IPS-18c (cell line): ENCODE data around the gene IGFL2.
A peak's percentile ranks its signal among the peaks of the same experiment; 100 is the strongest.
"Not testable (repeated sequence)": the region's sequence is repeated elsewhere in the genome, so short reads cannot be mapped to it uniquely, and the experiment has no call there.

Source experiments
- H3K4me3 ChIP-seq: 2 replicates; pipeline ENCODE4 v1.7.0; 2013; ENCODE audit warnings: low read depth, mild to moderate bottlenecking, low read length, moderate library complexity; ENCODE audit not compliant: insufficient read depth
- H3K9me3 ChIP-seq: one replicate; pipeline ENCODE4 v1.6.1; 2013; ENCODE audit warnings: mild to moderate bottlenecking, low read length, moderate library complexity; ENCODE audit not compliant: control insufficient read depth, insufficient read depth

The IGFL2 gene

GRCh38 chr19:46147791-46148288 is at the start of gene IGFL2:
Gene IGFL2 (plus strand): TSS chr19:46148238. CDS start chr19:46148279, 41 bp downstream.
- H3K4me3 ChIP-seq: no peak within 1 kb of the TSS
- H3K9me3 ChIP-seq: no peaks in the 10 kb centered on the region

- H3K9me3 ChIP-seq: no peaks in the 10 kb centered on the region
- H3K4me3 ChIP-seq: no peak overlapping the region
Measured at GRCh38 chr19:46100344-46100743, 47.7 kb upstream of the IGFL2 start.

GRCh38 chr19:46101293-46101692 is 46.7 kb upstream of the IGFL2 start:
- peaks cover 5% of the 10 kb centered on the region for H3K9me3 ChIP-seq
- H3K4me3 ChIP-seq: no peak overlapping the region

- H3K9me3 ChIP-seq, H3K4me3 ChIP-seq: not testable (repeated sequence)
Measured at GRCh38 chr19:46102333-46102732, 45.7 kb upstream of the IGFL2 start.

GRCh38 chr19:46107371-46107770 is 40.7 kb upstream of the IGFL2 start:
- H3K4me3 ChIP-seq: no peak overlapping the region
- H3K9me3 ChIP-seq: peaks cover 5% of the 10 kb centered on the region

- Histone ChIP-seq H3K4me3 (no peak overlapping the region), H3K9me3 (peaks cover 5% of the 10 kb centered on the region)
Measured at GRCh38 chr19:46109876-46110275, 38.2 kb upstream of the IGFL2 start.

GRCh38 chr19:46111376-46111775 is 36.7 kb upstream of the IGFL2 start:
- H3K4me3 ChIP-seq: no peak overlapping the region
- no peaks in the 10 kb centered on the region for H3K9me3 ChIP-seq

GRCh38 chr19:46112527-46112926 is 35.5 kb upstream of the IGFL2 start:
- no peaks in the 10 kb centered on the region for H3K9me3 ChIP-seq
- H3K4me3 ChIP-seq: no peak overlapping the region

GRCh38 chr19:46113726-46114125 is 34.3 kb upstream of the IGFL2 start:
- no peak overlapping the region for H3K4me3 ChIP-seq
- no peaks in the 10 kb centered on the region for H3K9me3 ChIP-seq

- H3K4me3 ChIP-seq: no peak overlapping the region
Measured at GRCh38 chr19:46115396-46116106, 32.5 kb upstream of the IGFL2 start.

GRCh38 chr19:46116121-46116520 is 31.9 kb upstream of the IGFL2 start:
- H3K4me3 ChIP-seq: no peak overlapping the region
- H3K9me3 ChIP-seq: no peaks in the 10 kb centered on the region

More at GRCh38 chr19:46115396-46116106, 32.5 kb upstream of the IGFL2 start:
- H3K9me3 ChIP-seq: no peaks in the 10 kb centered on the region

- no peak overlapping the region for H3K4me3 ChIP-seq
- H3K9me3 ChIP-seq: no peaks in the 10 kb centered on the region
Measured at GRCh38 chr19:46118136-46118535, 29.9 kb upstream of the IGFL2 start.

- Histone ChIP-seq H3K4me3 (no peak within 1 kb of the TSS), H3K9me3 (no peaks in the 10 kb centered on the region)
Measured at GRCh38 chr19:46124638-46125115, 23.4 kb upstream of the IGFL2 start, which contains the start of gene IGFL3. Gene IGFL3 (minus strand): TSS chr19:46124688. CDS start chr19:46124649, 39 bp downstream.

- no peak overlapping the region for H3K4me3 ChIP-seq
Measured at GRCh38 chr19:46125447-46125846, 22.6 kb upstream of the IGFL2 start.

GRCh38 chr19:46126086-46126580 is 21.9 kb upstream of the IGFL2 start:
- no peak overlapping the region for H3K4me3 ChIP-seq
- no peaks in the 10 kb centered on the region for H3K9me3 ChIP-seq

More at GRCh38 chr19:46125447-46125846, 22.6 kb upstream of the IGFL2 start:
- no peaks in the 10 kb centered on the region for H3K9me3 ChIP-seq

- Histone ChIP-seq H3K4me3 (no peak overlapping the region; the same call in 1 of the 2 replicates), H3K9me3 (no peaks in the 10 kb centered on the region)
Measured at GRCh38 chr19:46131485-46132143, 16.4 kb upstream of the IGFL2 start.

- Histone ChIP-seq H3K9me3 (no peaks in the 10 kb centered on the region), H3K4me3 (peak overlapping the region; percentile 4)
Measured at GRCh38 chr19:46132508-46133100, 15.4 kb upstream of the IGFL2 start.
